Central memory CD4-positive, alpha-beta T cell (primary cell): ENCODE data around the gene BTG2.
"Not testable (repeated sequence)": the region's sequence is repeated elsewhere in the genome, so short reads cannot be mapped to it uniquely, and the experiment has no call there.

Experiments used
- DNase-seq: peaks from one replicate; pipeline ENCODE4 v3.0.0; 2022

Gene BTG2

GRCh38 chr1:203296460-203297073 lies 8.8 kb upstream of the BTG2 start:
- no peak for DNase-seq

DNA sequence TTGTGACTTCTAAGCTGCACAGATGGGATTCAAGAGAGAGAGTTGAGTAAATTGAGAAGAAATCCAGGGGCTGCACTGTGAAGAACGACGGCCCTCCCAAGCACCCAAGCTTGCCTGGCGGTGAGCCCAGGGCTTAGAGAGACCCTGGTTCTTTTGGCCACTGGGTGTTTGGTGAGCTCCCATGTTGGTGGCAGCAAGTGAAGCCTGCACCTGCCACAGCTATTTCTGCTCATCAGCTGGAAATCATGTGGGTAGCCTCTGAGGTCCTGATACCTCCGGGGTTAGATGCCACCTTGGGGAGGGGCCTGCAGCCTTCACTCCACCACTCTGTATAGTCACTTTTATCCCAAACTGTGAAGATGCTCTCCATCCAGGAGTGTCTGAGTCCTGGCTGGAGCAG lies 6.2 kb upstream of the BTG2 start:
- no peak for DNase-seq

- DNase-seq: not testable (repeated sequence)
These were observed 5.4 kb upstream of the BTG2 start for GRCh38 chr1:203299719-203300429.

DNA sequence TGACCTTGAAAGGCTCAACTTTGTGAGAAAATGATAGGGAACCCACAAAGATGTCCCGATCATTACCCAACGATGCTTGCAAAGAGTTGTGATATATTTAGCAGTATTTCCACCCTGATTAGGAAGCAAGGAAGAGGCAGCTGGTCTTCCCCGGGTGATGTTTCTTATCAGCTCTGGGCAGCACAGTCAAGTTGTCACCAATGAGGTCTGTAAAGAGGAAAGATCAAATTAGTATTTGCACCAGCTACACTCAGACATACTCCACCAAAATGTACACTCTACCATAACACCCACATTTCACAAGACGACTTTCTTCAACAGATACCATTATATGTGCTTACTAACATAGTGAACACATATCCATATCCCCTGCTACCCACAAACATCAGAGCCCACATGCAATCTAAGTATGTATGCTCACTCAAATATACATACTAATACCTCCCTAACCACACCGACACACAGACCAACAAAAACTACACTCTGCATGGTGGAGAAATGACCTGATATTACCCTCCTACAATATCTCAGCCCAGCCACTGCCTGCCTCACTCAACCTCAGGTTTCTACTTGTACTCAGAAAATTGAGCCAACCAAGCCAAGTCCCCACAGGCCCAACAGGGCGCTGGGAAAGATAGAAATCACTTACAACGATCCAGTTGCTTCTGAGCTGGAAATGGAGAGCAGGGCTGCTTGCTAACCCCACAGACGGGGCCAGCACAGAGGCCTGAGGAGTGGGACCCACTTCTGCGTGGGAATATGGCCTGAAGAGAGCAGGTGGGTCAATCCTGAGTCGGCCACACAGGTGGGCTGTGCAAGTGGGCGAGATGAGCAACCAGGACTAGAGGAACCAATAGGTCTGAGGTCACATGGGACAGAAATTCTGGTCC lies 4.6 kb upstream of the BTG2 start:
- no peak for DNase-seq

GRCh38 chr1:203301331-203301668 lies 4.0 kb upstream of the BTG2 start:
- no peak for DNase-seq

DNA sequence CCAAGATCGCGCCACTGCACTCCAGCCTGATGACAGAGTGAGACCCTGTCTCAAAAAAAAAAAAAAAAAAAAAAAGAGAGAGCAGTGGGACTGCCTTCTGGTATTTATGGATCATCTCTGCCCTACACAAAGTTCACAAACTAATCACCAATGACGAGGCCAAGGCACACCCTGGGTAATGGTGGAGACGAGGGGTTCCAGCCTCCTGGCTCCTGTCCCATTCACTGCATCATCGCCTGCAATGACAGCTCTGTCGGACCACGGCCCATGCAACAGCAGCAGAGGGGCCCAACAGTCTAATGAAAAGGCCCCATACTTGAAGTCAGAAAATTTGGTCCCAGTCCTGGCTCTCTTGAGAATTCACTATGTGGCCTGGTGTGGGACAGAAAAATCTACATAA lies 2.9 kb upstream of the BTG2 start:
- no peak for DNase-seq

DNA sequence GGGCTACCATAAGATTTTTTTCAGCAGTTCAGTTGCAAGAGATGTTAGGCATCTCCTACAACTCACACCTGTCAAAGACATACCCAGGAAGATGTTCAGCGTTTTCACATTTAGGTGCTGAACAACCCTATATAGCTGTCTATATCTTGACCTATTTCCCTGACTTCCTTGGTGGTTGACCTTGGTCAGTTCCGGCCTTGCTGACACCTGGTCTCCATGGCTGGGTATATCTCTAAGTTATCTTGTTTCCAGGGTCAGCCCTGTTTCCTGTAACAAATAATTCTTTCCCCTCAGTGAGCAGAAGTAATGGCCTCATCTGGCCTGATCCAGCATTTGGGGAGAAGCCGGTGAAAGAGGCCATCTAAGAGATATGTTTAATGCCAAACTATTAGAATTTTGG lies 2.4 kb upstream of the BTG2 start:
- no peak for DNase-seq

DNA sequence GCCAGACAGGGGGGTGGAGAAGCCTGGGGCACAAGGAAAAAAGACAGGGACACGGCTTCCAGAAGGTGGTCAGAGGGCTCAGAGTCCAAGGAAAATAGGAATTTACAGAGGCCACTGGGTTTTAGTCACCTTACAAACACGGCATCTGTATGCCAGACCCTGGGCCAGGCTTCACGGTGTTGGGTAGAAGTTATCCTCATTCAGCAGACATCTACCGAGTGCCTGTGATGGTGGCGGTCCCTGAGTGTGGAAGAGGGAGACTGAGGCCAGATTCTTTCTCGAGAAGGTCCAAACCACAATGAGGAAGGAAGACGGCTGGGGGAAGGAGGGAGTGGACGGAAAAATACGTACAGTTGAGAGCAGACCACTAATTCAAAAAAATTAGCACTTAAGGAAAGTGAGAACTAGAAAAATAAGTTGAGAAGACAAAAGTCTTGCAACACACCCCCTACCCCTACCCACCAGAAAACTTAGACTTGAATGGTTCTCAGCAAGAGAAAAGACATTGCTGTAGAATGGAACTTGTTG lies 864 bp upstream of the BTG2 start:
- DNase-seq: no peak

DNA sequence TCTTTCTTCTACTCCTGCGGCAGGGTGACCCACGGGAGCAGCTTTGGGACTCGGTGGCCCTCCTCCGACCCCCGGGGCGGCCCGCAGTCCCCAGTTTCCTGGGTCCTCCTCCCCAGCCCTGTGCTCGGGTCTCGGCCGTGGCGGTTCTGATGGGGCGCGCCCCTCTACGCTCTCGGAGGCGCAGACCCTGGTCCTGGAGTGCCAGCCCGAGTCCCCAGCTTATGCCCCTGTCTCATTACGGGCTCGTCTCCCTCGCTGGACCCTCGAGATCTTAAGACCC lies 430 bp downstream of the BTG2 start:
- DNase-seq: no peak

- DNase-seq: peak; percentile 37
These were observed 1.0 kb downstream of the BTG2 start for GRCh38 chr1:203306089-203306964.

GRCh38 chr1:203306965-203307541 lies 1.7 kb downstream of the BTG2 start:
- peak; percentile 39 for DNase-seq

GRCh38 chr1:203307641-203308126 lies 2.4 kb downstream of the BTG2 start:
- DNase-seq: no peak

DNA sequence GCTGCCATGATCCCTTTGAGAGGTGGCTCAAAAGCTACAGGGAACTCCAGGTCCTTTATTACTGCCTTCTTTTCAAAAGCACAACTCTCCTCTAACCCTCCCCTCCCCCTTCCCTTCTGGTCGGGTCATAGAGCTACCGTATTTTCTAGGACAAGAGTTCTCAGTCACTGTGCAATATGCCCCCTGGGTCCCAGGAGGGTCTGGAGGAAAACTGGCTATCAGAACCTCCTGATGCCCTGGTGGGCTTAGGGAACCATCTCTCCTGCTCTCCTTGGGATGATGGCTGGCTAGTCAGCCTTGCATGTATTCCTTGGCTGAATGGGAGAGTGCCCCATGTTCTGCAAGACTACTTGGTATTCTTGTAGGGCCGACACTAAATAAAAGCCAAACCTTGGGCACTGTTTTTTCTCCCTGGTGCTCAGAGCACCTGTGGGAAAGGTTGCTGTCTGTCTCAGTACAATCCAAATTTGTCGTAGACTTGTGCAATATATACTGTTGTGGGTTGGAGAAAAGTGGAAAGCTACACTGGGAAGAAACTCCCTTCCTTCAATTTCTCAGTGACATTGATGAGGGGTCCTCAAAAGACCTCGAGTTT lies 3.1 kb downstream of the BTG2 start:
- no peak for DNase-seq

GRCh38 chr1:203308923-203309331 lies 3.6 kb downstream of the BTG2 start:
- DNase-seq: no peak

DNA sequence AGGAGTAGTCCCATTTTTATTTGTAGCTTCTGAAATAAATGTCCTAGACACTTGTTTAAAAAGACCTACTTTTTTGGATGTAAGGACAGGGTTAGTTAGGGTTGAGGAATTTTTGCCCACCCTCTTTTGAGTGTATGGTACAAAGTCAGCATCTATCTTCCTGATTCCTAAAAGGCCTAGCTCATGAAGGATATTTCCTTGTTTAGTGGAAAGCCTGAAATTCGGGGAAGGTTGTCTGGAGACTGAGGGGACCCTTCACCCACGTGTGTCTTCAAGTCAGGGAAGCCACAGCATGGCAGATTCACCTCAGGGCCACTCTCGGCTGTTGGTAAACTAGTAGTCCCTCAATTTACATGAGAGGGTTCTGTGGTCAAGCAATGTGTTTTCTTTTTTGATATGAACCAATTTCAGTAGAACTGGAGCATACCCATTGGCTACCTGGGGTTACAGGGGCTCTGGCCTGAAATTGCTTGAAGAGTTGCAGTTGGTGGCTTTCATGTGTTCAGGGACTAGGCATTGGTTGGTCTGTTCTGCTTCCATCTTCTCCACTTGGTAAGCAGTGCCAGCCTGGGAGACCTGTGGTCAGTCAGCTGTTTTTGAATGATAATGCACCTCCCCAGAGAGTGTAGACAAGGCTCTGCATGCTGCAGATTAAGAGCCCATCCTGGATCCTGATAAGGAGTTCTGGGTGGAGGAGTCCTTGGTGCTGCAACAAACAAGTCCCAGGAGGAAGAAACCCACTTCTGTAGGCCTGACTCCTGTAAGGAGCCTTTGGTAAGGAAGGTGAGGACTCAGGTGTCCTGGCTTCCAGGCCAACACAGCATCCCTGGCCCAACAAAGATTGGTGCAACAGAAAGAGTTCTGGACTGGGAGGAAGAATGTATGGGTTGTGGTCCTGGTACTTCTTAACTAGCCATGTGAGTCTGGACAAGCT lies 6.3 kb downstream of the BTG2 start:
- DNase-seq: no peak

GRCh38 chr1:203314025-203314759 lies 8.9 kb downstream of the BTG2 start:
- not testable (repeated sequence) for DNase-seq

DNA sequence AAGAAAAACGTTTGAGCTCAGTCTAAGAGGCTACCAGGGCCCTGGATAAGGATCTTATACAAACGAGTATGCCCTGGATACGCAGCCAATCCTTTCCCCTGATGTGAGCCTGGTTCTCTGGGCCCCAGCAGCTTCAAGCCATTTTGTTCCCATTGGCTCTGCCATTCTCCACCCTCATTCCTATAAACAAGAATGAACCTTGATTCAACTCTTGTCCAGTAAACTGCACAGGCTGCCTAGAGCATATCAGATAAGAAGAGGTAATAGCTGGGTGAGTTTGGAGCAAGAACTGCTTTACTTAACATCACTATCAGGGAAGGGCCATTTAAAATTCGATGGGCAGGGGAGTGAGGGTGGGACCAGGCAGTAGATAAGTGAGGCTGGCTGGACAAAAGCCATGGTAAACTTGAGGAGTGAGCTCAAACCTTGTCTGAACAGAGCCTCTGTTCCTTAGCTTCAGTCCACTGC lies 11.3 kb downstream of the BTG2 start:
- DNase-seq: no peak

DNA sequence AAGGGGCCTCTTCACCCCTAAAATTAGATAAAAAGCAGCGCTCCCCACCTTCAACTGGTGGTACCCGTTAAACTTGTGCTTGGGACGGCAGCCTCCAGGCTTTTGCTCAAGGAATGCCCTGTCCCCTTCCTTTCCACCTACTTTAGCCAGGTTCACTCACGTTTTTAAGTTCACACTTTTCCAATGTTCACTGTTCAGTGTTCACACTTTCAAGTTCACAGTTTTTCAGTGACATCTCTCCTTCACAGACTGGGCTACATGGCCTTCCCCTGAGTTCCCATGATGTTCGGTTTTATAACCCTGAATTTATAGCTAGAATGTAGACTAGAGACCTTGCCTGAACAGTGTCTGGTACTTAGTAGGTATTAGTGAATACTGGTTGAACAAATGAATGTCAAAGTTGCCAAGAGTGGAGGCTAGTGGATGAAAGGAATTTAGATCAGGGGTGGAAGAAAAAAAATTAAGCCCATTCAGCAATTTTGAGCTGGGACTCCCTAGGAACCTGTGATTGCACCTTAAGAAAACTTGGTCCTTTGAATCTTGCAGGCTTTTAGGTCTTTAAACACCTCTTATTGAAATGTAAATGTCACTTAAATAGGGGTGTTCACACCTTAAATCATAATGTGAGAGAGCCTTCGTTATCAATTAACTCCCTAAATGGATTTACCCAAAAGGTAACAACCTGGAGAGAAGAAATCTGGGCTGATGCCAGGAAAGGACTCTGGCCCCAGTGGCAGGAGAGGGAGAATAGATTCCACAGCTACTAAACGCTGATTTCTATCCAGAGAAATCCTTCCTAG lies 12.3 kb downstream of the BTG2 start:
- DNase-seq: no peak

DNA sequence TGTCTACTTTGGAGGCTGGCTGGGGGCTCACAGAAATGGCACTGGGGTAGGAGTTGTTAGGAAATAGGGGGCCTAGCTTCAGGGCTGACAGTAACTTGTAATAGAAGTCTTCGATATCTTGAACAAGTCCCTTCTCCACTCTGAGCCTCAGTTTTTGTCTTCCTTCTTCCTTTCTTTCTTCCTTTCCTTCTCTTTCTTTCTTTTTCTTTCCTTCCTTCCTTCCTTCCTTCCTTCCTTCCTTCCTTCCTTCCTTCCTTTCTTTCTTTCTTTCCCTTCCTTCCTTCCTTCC lies 12.9 kb downstream of the BTG2 start:
- DNase-seq: no peak
